ENCODE results near the gene AQP6. TPM values are rescaled to one million over a fixed set of nuclear protein-coding genes. Genes with fewer than 3 reads are reported as not detected.

Gene AQP6
- total RNA-seq, 6 donors from 2014 or later = 0.06 to 0.39 (median 0.24) TPM; not detected in 2

DNA sequence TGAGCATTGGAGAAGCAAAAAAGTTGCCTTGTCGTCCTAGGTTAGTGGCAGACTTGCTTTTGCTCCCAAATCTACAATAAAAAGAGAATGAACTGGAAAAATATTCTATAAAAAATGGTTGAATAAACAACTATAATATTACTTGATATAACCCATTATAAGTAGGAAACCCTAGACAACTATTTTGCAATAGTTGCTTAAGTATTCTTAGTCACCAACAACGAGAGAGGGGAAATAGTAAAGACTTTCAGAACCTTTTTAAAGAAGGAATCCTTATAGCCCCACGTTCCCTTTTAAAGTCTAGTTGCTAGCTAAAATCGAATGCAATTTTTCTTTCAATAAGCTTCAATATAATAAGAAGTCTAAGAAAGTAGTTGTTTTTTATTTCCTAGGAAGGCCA is 17.5 kb downstream of the AQP6 start:
- no peak for TF ChIP-seq POLR2A (IDR thresholded peaks at IDR 0.05)
- TF ChIP-seq, protein P1, sequence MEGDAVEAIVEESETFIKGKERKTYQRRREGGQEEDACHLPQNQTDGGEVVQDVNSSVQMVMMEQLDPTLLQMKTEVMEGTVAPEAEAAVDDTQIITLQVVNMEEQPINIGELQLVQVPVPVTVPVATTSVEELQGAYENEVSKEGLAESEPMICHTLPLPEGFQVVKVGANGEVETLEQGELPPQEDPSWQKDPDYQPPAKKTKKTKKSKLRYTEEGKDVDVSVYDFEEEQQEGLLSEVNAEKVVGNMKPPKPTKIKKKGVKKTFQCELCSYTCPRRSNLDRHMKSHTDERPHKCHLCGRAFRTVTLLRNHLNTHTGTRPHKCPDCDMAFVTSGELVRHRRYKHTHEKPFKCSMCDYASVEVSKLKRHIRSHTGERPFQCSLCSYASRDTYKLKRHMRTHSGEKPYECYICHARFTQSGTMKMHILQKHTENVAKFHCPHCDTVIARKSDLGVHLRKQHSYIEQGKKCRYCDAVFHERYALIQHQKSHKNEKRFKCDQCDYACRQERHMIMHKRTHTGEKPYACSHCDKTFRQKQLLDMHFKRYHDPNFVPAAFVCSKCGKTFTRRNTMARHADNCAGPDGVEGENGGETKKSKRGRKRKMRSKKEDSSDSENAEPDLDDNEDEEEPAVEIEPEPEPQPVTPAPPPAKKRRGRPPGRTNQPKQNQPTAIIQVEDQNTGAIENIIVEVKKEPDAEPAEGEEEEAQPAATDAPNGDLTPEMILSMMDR (IDR thresholded peaks at IDR 0.05) = no peak
- TF ChIP-seq POLR2AphosphoS5 (IDR thresholded peaks at IDR 0.05) = no peak
- TF ChIP-seq EP300 (IDR thresholded peaks at IDR 0.05) = no peak
- WGBS, 2 donors = 56 to 60% methylated on average over 4 of the region's 4 CpGs

DNA sequence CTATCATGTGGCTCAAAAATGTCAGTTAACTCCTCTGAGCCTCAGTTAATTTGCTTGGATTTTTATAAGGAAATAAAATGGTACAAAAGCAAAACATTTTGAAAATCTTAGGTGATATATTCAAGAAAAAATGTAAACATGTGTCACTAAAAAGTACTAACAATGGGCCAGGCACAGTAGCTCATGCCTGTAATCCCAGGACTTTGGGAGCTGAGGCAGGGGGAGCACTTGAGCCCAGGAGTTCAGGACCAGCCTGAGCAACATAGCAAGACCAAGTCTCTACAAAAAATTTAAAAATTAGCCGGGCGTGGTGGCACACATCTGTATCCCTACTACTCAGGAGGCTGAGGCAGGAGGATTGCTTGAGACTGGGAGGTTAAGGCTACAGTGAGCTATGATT is 25.7 kb downstream of the AQP6 start:
- TF ChIP-seq EP300 (IDR thresholded peaks at IDR 0.05) (no peak), POLR2AphosphoS5 (IDR thresholded peaks at IDR 0.05) (no peak), POLR2A (IDR thresholded peaks at IDR 0.05) (no peak)
- TF ChIP-seq, protein P1 (IDR thresholded peaks at IDR 0.05) = no peak
- no peak for DNase-seq
- no peak for ATAC-seq (ENCODE audit: low FRiP score in 2 of 2)
- Histone ChIP-seq H3K36me3 (peaks cover 0 to 40% (median 18%) of the 10 kb centered on the region in 4 donors), H3K4me3 (no peak overlapping the region), H3K4me1 (peaks cover 0 to under 1% (median 0%) of the 10 kb centered on the region in 4 donors), H3K27ac (no peak overlapping the region), H3K27me3 (no peaks in the 10 kb centered on the region), H3K9me3 (no peaks in the 10 kb centered on the region)
- 86 to 96% methylated on average over 2 of the region's 2 CpGs for WGBS, 2 donors

More for the DNA sequence above, 17.5 kb downstream of the AQP6 start:
- H3K36me3 ChIP-seq = peaks cover 0 to 28% (median 9%) of the 10 kb centered on the region in 4 donors
- DNase-seq (no peak), ATAC-seq (ENCODE audit: low FRiP score in 2 of 2) (no peak)
- no peaks in the 10 kb centered on the region for H3K27me3 ChIP-seq
- no peak overlapping the region for H3K4me3 ChIP-seq
- H3K27ac ChIP-seq = peak overlapping the region in 2 of 4 donors; percentile 5 to 72
- H3K9me3 ChIP-seq = no peaks in the 10 kb centered on the region
- peaks cover 0 to 17% (median 11%) of the 10 kb centered on the region in 4 donors for H3K4me1 ChIP-seq

DNA sequence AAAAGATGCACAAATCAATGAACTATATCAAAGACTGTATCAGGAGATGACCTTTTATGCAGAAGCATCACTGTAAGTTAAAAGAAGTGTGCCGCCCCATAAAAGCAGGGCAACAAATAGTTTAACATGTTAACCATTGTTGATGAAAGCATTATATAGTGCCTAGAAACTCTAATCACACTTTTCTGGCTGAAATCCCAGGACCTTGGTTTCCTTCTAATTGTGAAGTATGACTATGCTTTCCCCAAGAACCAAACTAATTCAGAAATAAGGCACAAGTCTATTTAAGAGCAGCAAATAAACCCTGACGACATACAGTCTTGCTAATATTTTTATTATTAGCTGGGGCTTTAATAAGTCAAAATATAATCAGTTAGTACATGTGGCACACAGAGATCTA is 30.8 kb downstream of the AQP6 start:
- TF ChIP-seq EP300 (IDR thresholded peaks at IDR 0.05) = no peak
- DNase-seq = no peak
- 71 to 76% methylated on average over 2 of the region's 2 CpGs for WGBS, 2 donors
- peaks cover 0 to 24% (median 6%) of the 10 kb centered on the region in 4 donors for H3K36me3 ChIP-seq
- H3K27me3 ChIP-seq = no peaks in the 10 kb centered on the region
- peaks cover 0 to 11% (median 0%) of the 10 kb centered on the region in 4 donors for H3K4me1 ChIP-seq
- H3K4me3 ChIP-seq = no peak overlapping the region
- no peaks in the 10 kb centered on the region for H3K9me3 ChIP-seq
- H3K27ac ChIP-seq = no peak overlapping the region
- ATAC-seq (ENCODE audit: low FRiP score in 2 of 2) = no peak

DNA sequence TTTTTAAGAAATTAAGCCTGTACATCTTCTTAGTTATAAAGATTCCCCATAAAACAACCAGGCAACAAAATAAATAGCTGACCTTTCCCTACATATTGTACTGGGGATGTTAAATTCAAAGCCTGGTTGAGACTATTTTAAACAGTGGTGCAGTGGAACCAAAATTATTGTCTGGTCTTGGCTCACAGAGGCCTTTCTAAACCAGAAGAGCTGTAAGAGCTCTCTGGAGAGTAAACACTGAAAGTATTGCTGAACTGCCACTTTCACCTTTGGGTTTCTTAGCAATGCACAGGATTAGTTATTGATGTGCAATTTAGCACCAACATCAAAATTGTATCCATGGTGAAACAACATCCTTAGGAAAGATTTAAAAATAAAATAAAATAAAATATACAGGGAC is 31.9 kb downstream of the AQP6 start:
- H3K9me3 ChIP-seq = no peaks in the 10 kb centered on the region
- no peak for TF ChIP-seq EP300 (IDR thresholded peaks at IDR 0.05)
- no peak for TF ChIP-seq POLR2AphosphoS5 (IDR thresholded peaks at IDR 0.05)
- TF ChIP-seq, protein P1 (IDR thresholded peaks at IDR 0.05) = no peak
- no peak for TF ChIP-seq POLR2A (IDR thresholded peaks at IDR 0.05)
- peak overlapping the region in 1 of 4 donors; percentile 16 for H3K27ac ChIP-seq
- peaks cover 0 to 20% (median 6%) of the 10 kb centered on the region in 4 donors for H3K36me3 ChIP-seq
- H3K4me1 ChIP-seq = peaks cover 0 to 11% (median 0%) of the 10 kb centered on the region in 4 donors
- no peak overlapping the region for H3K4me3 ChIP-seq
- H3K27me3 ChIP-seq = no peaks in the 10 kb centered on the region
- no peak for ATAC-seq (ENCODE audit: low FRiP score in 2 of 2)
- DNase-seq = no peak

DNA sequence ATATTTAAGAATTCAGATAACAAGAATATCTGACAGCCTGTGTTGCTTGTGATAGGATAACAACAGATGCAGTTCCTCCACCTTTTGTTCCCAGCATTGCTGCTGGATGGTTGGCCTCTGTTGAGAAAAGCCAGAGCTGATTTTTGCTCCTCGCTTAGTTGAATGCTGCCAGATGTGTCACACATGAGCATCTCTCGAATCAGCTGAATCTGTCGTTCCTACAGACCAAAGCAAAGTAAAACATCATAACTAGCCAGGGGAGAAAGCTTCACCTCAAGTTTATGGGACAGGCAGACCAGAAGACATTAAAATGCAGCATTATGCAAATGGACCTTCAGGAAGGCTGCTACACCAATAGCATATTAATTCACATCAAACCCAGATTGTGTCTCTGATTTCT is 32.4 kb downstream of the AQP6 start:
- DNase-seq = no peak

More for the DNA sequence above, 32.4 kb downstream of the AQP6 start:
- Histone ChIP-seq H3K27me3 (no peaks in the 10 kb centered on the region), H3K27ac (no peak overlapping the region), H3K36me3 (peaks cover 0 to 19% (median 6%) of the 10 kb centered on the region in 4 donors), H3K4me3 (no peak overlapping the region), H3K9me3 (no peaks in the 10 kb centered on the region), H3K4me1 (peaks cover 0 to 11% (median 0%) of the 10 kb centered on the region in 4 donors)
- 65 to 89% methylated on average over 3 of the region's 3 CpGs for WGBS, 2 donors
- TF ChIP-seq, protein P1 (IDR thresholded peaks at IDR 0.05) = no peak
- TF ChIP-seq POLR2A (IDR thresholded peaks at IDR 0.05) (no peak), EP300 (IDR thresholded peaks at IDR 0.05) (no peak), POLR2AphosphoS5 (IDR thresholded peaks at IDR 0.05) (no peak)
- no peak for ATAC-seq (ENCODE audit: low FRiP score in 2 of 2)
